GM12878 (cell line): Measurements from ENCODE around the gene USH2A. TPM values are rescaled to one million over a fixed set of nuclear protein-coding genes. Genes with fewer than 3 reads are reported as not detected.

ENCODE experiments used
- ATAC-seq: fragments of 200-7000 bp; cut with Tn5 transposase; 3 replicates; pipeline ENCODE4 v1.9.1; 2020; ENCODE audit warnings: mild to moderate bottlenecking, moderate library complexity
- BruUV-seq: library from RNA; stranded (reverse); fragments of 400-500 nt; replicated peaks from 2 replicates; lab custom pipeline; 2021; lab: Mats Ljungman, UMichigan
- CTCF ChIA-PET: fragments of 300-600 bp; sonication (Branson Sonifier 250); formaldehyde crosslinking; extraction: SDS; loops from one replicate; lab custom pipeline; 2021; ENCODE audit warnings: inconsistent platforms; lab: Yijun Ruan, JAX
- POLR2A ChIA-PET: fragments of 350-600 bp; formaldehyde crosslinking; extraction: SDS; loops from one replicate; lab custom pipeline; 2021; ENCODE audit warnings: inconsistent platforms; lab: Charles Lee
- RAD21 ChIA-PET: fragments of 300-600 bp; sonication (Branson Sonifier 250); formaldehyde crosslinking; loops from one replicate; lab custom pipeline; 2023; ENCODE audit warnings: antibody characterized with exemption; ENCODE audit not compliant: unreplicated experiment; lab: Charles Lee
- SMC1A ChIA-PET: fragments of 300-600 bp; sonication (Branson Sonifier 250); formaldehyde crosslinking; loops from one replicate; lab custom pipeline; 2023; ENCODE audit not compliant: unreplicated experiment, uncharacterized antibody; lab: Charles Lee
- DNase-seq: peaks from one replicate; pipeline ENCODE4 v3.0.0-alpha.2; 2011; ENCODE audit warnings: low read depth, low spot score
- FAIRE-seq: peaks from 3 replicates; lab custom pipeline; 2011; peaks lifted over from hg19 to GRCh38; lab: Jason Lieb, UNC
- H2AFZ ChIP-seq: 2 replicates; pipeline ENCODE4 v1.6.0; 2011; ENCODE audit warnings: low read depth, low read length, control low read depth; ENCODE audit not compliant: control insufficient read depth
- H3K27ac ChIP-seq: 2 replicates; pipeline ENCODE4 v1.5.1; 2011; ENCODE audit warnings: control low read depth; ENCODE audit not compliant: control insufficient read depth, insufficient read depth
- H3K27me3 ChIP-seq, 2 experiments: replicated peaks in 1 of 2; 2 replicates each; pipeline versions ENCODE4 v1.6.0 to v1.6.1; 2011; ENCODE audit warnings: low read length in 1 of 2; ENCODE audit not compliant: control insufficient read depth in 2 of 2, insufficient read depth in 2 of 2
- H3K36me3 ChIP-seq, 2 experiments: 2 replicates each; pipeline ENCODE4 v1.5.1; 2011; ENCODE audit warnings: low read length in 1 of 2; ENCODE audit not compliant: control insufficient read depth in 2 of 2, insufficient read depth in 2 of 2
- H3K4me1 ChIP-seq: 2 replicates; pipeline ENCODE4 v1.6.1; 2011; ENCODE audit warnings: mild to moderate bottlenecking, low read length, moderate library complexity, mixed read lengths; ENCODE audit not compliant: control insufficient read depth, insufficient read depth
- H3K4me2 ChIP-seq: 2 replicates; pipeline ENCODE4 v1.6.0; 2011; ENCODE audit warnings: control low read depth; ENCODE audit not compliant: control insufficient read depth, insufficient read depth
- H3K4me3 ChIP-seq: fragments of 200-600 bp; sonication (generic); 2 replicates; pipeline ENCODE4 v1.5.1; 2016
- H3K79me2 ChIP-seq: 2 replicates; pipeline ENCODE4 v1.6.0; 2011; ENCODE audit warnings: low read length; ENCODE audit not compliant: control insufficient read depth, insufficient read depth
- H3K9ac ChIP-seq: 2 replicates; pipeline ENCODE4 v1.8.0; 2011; ENCODE audit warnings: low read length, control low read depth, mixed read lengths; ENCODE audit not compliant: control insufficient read depth, insufficient read depth
- H3K9me3 ChIP-seq: replicated peaks from 3 replicates; pipeline ENCODE4 v1.5.1; 2011; ENCODE audit warnings: mild to moderate bottlenecking, low read length; ENCODE audit not compliant: control insufficient read depth, insufficient read depth
- H4K20me1 ChIP-seq: 2 replicates; pipeline ENCODE4 v1.6.0; 2011; ENCODE audit not compliant: control insufficient read depth, insufficient read depth
- E2F8 ChIP-seq: fragments of 450-650 bp; IDR thresholded peaks from 2 replicates; pipeline ENCODE4 v1.6.1; 2018; ENCODE audit warnings: mild to moderate bottlenecking, low read depth, moderate library complexity; ENCODE audit not compliant: partially characterized antibody
- ELK1 ChIP-seq: IDR thresholded peaks from 2 replicates; pipeline ENCODE4 v1.6.1; 2012; ENCODE audit warnings: low read depth, low read length, improper control_type of control experiment
- FOS ChIP-seq: IDR thresholded peaks from 3 replicates; pipeline ENCODE4 v1.6.1; 2011; ENCODE audit warnings: borderline replicate concordance; ENCODE audit not compliant: insufficient read length; ENCODE audit errors: extremely low read depth
- NR2C1 ChIP-seq: fragments of 450-650 bp; IDR thresholded peaks from 2 replicates; pipeline ENCODE4 v1.6.1; 2017; ENCODE audit warnings: antibody characterized with exemption, mild to moderate bottlenecking, moderate library complexity
- NR2F1 ChIP-seq: fragments of 450-650 bp; conservative IDR thresholded peaks from 2 replicates; pipeline ENCODE4 v1.6.1; 2017; ENCODE audit warnings: mild to moderate bottlenecking
- REST ChIP-seq: IDR thresholded peaks from 2 replicates; pipeline ENCODE4 v1.6.1; 2012; ENCODE audit warnings: mild to moderate bottlenecking, low read depth, low read length
- RUNX3 ChIP-seq: IDR thresholded peaks from 2 replicates; pipeline ENCODE4 v1.6.1; 2012; ENCODE audit warnings: low read length, inconsistent platforms
- TBL1XR1 ChIP-seq: IDR thresholded peaks from 2 replicates; pipeline ENCODE4 v1.6.1; 2012; ENCODE audit warnings: low read depth, low read length, improper control_type of control experiment
- ZNF24 ChIP-seq: fragments of 450-650 bp; IDR thresholded peaks from 2 replicates; pipeline ENCODE4 v1.6.1; 2017; ENCODE audit warnings: antibody characterized with exemption, mild to moderate bottlenecking
- ZNF592 ChIP-seq: fragments of 450-650 bp; IDR thresholded peaks from 2 replicates; pipeline ENCODE4 v1.6.1; 2017; ENCODE audit warnings: mild to moderate bottlenecking, moderate library complexity
- WGBS: methylation state at CpG from one replicate; pipeline ENCODE4 v1.1.6; 2016; ENCODE audit warnings: low lambda C conversion rate; ENCODE audit not compliant: insufficient replicate concordance, insufficient coverage; ENCODE audit errors: missing lambda C conversion rate; 5-methylcytosine and 5-hydroxymethylcytosine counted together
- in situ Hi-C: fragments of 300-500 bp; cut with MboI; formaldehyde crosslinking; loops from 9 replicates; pipeline ENCODE4 v1.14.3; 2018; ENCODE audit warnings: mixed read lengths
- intact Hi-C: fragments of 100-400 bp; cut with micrococcal nuclease; formaldehyde crosslinking; loops from one replicate; pipeline ENCODE4 v1.14.2; 2022; ENCODE audit not compliant: unreplicated experiment
- polyA plus RNA-seq, 11 experiments: library from polyadenylated mRNA; depleted of rRNA in 4 of 11; unstranded in 6 of 11; stranded (reverse) in 5 of 11; fragments of >200 nt; fragmentation: Nextera tagmentation in 4 of 11; fragmentation: Illumina TruSeq in 1 of 11; extraction: Ambion mirVana in 4 of 11; extraction: Trizol in 1 of 11; gene quantifications; 1 replicate in 1 of 11; 2 replicates in 10 of 11; pipeline versions ENCODE4 v1.2.1 to v1.2.3, GENCODE V29; 2011 to 2016; ENCODE audit warnings: inconsistent platforms in 2 of 11, missing spikeins in 2 of 11, low read depth in 1 of 11
- total RNA-seq, 4 experiments: library from RNA; depleted of rRNA in 3 of 4; stranded (reverse); fragments of >200 nt in 3 of 4; fragmentation: Illumina TruSeq in 1 of 4; extraction: Trizol in 1 of 4; gene quantifications; 2 replicates each; pipeline versions ENCODE4 v1.2.1 to v1.2.3, GENCODE V29; 2013 to 2021

The USH2A gene
- total and polyA plus RNA-seq, 10 of the 15 experiments (the other 5 are each of a cell fraction or from before 2014, with no cell fraction given) = under 0.01 to 0.20 (median 0.01) TPM; not detected in 2

- no peak for DNase-seq
- Histone ChIP-seq H3K4me3 (no peak overlapping the region), H3K27me3 (no peaks in the 10 kb centered on the region), H3K9ac (no peak overlapping the region), H3K27ac (no peak overlapping the region), H2AFZ (no peak overlapping the region), H3K36me3 (no peaks in the 10 kb centered on the region), H4K20me1 (no peaks in the 10 kb centered on the region), H3K4me1 (no peaks in the 10 kb centered on the region), H3K9me3 (no peaks in the 10 kb centered on the region), H3K4me2 (no peak overlapping the region), H3K79me2 (no peaks in the 10 kb centered on the region)
- BruUV-seq = no TSS peak
- no peak for FAIRE-seq
- 27% methylated on average over 1 of the region's 1 CpG for WGBS
- ChIA-PET SMC1A (no interaction called here), POLR2A (no interaction called here), RAD21 (no interaction called here), CTCF (no interaction called here)
- in situ Hi-C loops (no loop called here), intact Hi-C loops (no loop called here)
- no peak for ATAC-seq
- TF ChIP-seq ZNF24 (no peak), E2F8 (no peak), ZNF592 (no peak), ELK1 (no peak), FOS (no peak), NR2F1 (no peak), NR2C1 (no peak), RUNX3 (no peak), REST (no peak), TBL1XR1 (no peak)
These were observed 464.4 kb downstream of the USH2A start for GRCh38 chr1:215958841-215959240.
